Activated T-cell treated with anti-CD3 and anti-CD28 coated beads for 1 hour (primary cell): ENCODE data around the gene ZNF865.

Experiments used
- DNase-seq: peaks from one replicate; pipeline ENCODE4 v3.0.0-alpha.2; 2020; ENCODE audit warnings: low read depth

ZNF865 gene

DNA sequence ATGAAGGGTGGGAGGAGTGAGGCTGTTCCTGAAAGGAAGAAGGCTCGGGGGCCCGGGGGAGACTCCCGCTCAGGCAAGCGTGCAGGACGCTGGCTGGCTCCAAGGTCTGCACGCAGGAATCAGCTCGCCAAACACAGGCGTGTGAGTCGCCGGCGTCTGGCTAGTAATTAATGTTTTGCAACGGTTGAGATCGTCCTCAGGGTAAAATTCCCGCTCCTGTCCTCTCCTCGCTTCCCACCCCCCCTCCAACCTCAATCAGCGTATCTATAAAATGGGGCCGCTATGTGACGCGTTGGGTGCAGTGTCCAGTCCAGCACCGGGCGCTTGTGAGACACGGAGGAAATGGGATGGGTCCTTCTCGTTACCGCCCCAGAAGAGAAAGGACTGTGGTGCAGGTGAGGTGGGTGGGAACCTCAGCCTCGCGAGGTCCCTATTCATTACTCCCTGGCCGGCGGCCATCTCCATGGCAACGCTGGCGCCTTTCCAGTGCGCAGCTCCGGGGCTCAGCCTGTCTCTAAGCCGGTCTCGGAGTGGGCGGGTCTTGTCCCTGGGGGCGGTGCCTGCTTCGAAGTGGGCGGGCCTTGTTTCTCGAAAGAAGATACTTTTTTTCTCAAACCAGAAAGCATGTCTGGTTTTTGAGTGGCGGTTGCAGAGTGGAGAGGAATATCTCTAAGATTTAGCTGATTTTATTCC is 18.3 kb upstream of the ZNF865 start:
- peak; percentile 85 for DNase-seq

DNA sequence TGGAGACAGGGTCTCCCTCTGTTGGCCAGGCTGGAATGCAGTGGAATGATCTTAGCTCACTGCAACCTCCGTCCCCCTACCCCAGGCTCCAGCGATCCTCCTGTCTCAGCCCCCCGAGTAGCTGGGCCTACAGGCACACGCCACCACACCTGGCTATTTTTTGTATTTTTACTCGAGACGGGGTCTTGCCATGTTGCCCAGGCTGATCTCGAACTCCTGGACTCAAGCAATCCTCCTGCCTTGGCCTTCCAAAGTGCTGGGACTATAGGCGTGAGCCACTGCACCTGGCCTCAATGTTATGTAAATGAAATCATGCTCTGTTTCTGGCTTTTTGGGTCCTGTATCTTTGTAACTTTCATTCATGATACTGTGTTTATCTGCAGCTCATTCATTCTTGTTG is 16.7 kb upstream of the ZNF865 start:
- no peak for DNase-seq

DNA sequence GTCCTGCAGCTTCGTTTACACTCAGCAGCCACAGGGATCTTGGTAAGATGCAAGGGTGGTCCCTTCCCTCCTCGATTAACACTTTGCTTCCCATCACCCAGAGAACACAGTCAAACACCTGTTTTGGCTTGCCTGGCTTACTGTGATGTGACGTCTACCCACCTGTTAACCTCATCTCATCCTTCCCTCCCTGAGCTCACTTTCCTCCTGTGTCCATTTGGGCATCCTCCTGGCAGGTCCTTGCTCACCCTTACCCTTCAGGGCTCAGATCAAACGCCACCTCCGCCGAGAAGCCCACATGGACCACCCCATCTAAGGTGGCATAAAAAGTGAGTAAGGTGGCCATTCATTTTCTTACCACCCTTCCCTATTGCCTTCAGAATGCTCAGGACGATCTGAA is 15.3 kb upstream of the ZNF865 start:
- no peak for DNase-seq

DNA sequence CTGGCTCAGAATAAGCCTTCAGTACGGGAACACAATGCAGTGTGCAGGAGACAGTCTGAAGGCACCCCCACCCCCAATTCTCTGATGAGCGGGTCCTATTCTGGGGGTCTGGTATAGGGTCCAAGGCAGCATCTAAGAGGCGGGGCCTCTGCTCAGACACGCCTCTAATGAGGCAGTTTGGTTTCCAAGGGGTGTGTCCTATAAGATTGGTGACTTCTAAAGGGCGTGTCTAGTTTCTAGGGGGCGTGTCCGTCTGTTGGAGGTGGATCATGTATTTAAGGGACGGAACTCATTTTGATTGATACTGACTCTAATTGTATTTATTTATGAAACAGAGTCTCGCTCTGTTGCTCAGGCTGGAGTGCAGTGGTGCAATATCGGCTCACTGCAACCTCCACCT is 14.8 kb upstream of the ZNF865 start:
- DNase-seq, result no peak

DNA sequence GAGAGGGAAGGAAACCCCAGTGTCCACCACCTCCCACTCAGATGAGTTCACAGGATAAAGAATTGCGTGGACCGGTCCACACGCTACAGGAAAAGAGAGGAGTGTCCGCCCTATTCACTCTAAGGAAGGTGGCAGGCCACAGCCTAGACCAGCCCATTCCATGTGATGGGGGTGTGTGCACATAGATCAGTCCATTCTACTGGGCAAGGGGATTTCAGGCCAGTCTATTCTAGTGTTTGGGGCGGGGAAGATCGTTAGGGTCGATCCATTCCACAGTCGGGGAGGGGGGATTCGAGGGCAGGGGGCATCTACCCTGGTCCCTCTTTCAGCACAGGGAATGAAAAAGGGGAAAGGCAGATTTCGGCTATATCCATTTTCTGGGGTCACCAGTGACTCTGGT is 13.9 kb upstream of the ZNF865 start:
- DNase-seq, result no peak

DNA sequence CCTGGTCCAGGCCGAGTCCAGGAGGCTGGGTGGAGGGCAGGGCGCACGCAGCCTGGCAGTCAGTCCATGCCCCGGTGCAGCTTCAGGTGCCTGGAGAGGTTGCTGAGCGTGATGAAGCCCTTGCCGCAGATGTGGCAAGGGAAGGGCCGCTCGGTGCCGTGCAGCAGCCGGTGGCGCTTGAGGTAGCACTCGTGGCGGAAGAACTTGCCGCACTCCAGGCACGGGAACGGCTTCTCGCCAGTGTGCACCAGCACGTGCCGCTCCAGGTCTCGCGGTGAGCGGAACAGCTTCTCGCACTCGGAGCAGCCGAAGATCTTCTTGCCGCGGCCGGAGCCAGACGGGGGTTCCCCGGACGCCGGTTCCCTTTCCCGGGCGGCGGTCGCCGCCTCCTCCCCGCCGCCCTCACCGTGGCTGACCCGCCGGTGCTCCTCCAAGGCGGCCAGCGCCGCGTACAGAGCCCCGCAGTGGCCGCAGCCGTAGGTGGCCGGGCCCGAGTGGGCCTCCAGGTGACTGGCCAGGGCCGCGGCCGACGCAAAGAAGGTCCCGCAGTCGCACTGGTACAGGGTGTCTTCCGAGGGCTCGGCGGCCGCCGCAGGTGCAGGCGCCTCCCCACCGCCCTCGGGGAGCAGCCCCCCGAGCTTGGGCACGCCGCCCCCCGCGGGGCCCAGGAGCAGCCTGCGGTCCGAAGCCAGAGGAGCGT is 12.9 kb upstream of the ZNF865 start:
- DNase-seq, result no peak

DNA sequence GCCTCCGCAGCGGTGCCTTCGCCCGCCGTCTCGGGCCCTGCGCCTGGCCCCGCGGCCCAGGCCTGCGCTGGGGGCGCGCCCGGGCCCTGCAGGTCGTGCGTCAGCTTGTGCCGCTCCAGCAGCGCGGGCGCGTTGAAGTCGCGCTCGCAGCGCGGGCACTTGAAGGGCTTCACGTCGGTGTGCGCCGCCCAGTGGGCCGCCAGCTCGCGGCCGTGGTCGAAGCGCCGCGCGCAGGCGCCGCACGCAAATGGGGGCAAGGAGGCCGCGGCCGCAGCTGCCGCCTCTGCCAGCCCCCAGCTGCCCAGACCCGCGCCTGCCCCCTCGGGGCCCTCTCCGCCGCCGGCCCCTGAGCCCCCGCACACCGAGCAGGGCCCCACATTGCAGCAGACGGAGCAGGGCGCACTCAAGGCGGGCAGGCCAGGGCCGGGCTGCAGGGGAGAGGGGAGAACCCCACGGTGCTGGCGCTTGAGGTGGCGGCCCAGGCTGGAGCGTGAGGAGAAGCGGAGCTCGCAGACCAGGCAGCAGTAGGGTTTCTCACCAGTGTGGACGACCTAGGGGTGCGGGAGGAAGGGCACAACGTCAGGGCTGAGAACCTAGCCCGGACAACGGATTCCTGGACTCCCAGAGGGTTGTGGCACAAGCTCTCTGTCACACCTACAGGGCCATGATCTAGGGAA is 12.2 kb upstream of the ZNF865 start:
- DNase-seq, result no peak

DNA sequence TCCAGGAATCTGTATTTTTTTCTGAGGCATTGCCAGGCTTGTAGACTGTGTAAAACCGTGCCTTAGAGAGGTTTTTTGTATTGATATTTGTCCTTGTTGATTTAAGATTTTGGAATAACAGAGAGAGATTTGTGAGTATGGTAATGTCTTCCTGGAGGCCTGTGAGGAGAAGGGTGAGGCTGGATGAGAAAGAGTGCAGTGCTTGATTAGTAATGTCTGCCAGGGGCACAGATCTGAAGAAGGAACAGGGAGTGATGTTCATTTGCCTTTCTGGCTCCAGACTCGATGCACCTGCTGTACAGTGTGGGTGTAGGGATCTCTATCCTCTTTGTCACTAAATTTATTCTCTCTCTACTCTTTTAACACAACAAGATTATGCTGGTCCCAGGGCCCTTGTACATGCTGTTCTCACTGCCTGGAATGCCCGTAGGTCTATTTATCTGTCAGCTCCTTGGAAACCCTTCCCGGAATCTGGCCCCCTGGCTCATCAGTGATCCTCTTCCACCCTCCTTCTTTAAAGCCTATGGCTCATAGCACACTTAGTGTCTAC is 10.4 kb upstream of the ZNF865 start:
- no peak for DNase-seq

DNA sequence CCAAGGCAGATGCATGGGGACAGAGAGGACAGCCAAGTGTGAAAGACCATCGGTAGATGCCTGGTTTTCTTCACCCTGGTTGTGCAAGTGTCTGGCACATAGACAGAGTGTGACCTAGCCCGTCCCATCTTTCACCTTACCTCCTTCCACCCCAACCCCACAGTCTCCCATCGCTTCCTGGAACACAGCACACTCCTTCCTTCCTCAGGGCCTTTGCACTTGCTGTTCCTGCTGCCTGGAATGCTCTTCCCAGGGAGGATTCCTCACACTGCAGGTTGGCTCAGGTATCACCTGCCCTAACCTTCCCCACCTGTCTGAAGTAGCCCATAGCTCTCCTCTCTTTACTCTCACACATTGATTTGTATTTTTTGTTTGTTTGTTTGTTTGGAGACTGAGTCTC is 9.1 kb upstream of the ZNF865 start:
- DNase-seq, result no peak

DNA sequence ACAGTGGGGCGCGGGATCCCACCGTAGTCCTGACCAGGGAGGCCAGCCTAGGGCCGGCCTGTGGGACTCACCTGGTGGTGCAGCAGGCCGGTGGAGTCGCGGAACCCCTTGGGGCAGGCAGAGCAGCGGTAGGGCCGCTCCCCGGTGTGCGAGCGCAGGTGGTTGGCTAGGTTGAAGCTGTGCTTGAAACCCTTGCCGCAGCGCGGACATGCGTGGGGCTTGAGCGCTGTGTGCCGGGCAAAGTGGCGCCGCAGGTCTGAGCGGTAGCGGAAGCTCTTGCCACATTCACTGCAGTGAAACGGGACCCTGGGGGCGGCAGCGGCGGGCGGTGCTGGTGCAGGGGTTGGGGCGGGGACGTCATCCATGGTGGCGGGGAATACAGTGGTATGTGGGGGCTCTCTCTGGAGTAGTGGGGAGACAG is 7.9 kb upstream of the ZNF865 start:
- DNase-seq, result no peak

DNA sequence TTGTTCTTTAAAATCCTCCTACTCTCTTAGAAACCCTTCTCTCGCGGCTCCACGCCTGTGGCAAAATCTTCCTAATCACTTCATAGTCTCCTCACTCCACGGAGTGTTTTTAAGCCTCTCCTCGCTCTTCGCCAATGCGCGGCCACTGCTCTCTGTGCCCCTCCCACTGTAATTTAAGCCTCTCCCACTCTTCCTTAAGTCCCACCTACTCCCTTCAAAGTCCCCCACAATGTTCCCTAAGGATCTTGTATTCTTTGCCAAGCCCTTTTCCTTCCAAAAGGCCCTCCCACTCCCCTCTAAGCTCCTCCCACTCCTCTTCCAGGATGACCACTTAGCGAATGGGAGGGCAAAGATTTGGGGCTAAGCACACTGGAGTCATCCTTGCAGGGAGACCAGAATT is 7.4 kb upstream of the ZNF865 start:
- no peak for DNase-seq

DNA sequence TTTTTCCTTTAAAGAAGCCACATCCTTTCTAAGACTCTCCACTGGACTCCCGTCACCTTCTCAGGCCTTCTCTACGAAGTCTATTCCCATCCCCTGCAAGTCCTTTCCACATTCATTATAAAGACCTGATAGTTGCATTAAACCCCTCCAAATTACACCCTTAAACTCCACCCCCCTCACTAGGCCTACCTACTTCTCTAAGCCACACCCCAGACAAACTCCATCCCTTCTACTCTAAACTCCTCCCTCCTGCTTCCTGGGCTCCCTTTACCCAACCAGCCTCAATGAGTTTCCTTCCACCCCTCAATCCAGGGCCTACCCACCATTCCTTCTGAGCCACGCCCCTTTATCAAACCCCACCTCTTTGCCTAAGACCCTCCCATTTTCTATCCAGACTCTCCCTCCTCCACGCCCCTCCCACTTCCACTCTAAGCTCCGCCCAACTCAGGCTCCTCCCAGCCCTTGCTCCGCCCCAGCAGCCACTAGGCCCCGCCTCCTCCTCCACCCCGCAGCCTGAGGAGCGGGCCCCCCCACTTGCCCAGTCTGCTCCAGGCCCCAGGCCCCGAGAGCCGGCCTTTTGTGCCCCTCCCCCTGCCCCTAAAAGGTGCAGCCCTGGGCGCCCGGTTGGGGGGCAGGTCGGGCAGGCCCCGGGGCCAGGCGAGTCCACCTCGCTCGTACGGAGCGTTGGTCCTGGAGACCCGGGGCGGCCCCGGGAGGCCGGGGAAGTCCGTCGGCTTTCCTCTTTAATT is 6.6 kb upstream of the ZNF865 start:
- DNase-seq, result peak; percentile 82

DNA sequence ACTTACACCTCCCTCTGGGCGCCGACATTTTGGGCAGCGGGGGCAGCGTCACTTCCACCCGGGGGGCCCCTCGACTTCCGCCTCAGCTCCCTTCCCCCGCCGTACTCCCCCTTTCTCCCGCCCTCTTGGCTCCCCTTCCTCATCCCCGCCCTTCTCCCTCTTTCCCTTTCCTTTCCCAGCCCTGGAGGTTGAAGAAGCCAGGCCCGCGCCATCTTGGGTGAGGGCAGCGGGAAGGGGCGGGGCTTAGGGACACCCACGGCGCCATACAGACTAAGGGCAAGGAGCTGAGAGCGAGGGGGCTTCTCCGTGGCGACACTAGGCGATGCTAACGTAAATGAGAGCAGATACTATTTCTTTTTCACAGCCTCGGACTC is 6.0 kb upstream of the ZNF865 start, which contains the start of gene FIZ1:
Gene FIZ1 (minus strand): TSS at position 50 of the 374 bp plus-strand sequence. CDS start 1,652 bp downstream, outside the sequence.
- DNase-seq, result peak; percentile 92

DNA sequence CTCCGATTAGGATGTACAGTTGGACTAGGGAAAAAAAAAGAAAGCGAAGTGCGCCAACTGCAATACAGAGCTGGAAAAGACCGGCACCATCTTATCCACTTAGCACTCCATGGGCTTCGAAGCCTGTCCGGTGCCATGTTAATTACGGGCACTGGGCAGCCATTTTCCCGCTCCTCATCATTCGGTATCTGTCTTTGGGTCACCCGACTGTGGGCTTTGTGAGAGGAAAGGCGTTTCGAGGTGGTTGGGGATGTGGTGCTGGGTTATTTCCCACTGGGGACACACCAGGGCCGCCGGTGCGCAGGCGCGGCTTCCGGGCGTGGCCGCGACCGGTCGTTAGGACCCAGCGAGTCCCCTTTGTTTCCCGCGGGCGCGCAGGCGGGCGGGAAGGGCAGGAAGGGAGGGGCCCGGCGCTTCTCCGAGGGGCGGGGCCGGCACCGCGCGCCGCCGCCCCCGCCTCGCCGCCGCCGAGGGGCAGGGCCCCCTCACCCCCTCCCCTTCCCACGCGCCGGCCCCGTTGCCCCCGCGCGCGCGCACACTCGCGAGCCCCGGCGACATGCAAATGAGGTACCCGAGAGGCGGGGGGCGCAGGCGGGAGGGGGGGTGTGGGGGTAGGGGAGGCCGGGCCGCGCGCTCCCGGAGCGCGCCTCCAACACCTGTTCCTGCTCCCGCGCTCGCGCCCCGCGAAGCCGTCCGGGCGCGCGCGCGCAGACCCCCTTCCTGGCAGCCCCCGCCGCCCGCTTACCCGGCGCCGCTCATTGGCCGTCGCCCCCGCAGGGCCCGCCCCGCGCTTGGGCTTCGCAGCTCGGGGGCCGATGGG is 5.4 kb upstream of the ZNF865 start, which contains the start of gene ZNF524:
Gene ZNF524 (plus strand): TSS at position 447 of the 820 bp plus-strand sequence. CDS start 1,825 bp downstream, outside the sequence.
- DNase-seq, result peak; percentile 71

DNA sequence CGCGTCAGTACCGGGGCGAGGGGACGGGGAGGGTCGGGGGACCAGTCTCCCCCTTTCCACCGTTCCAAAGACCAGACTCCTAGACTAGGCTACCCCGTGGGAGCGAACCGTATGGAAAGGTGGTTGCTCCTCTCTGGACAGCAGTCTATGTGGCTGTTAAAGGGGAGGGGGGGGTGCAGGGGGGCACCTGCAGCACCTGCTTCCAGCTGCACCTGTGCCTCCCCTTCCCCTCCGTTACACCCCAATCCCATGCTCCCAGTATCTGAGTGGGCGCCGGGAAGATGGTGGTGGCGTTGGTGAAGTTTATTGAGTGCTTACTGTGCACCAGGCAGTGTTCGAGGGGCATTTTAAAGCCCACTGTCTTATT is 4.8 kb upstream of the ZNF865 start:
- DNase-seq, result no peak

DNA sequence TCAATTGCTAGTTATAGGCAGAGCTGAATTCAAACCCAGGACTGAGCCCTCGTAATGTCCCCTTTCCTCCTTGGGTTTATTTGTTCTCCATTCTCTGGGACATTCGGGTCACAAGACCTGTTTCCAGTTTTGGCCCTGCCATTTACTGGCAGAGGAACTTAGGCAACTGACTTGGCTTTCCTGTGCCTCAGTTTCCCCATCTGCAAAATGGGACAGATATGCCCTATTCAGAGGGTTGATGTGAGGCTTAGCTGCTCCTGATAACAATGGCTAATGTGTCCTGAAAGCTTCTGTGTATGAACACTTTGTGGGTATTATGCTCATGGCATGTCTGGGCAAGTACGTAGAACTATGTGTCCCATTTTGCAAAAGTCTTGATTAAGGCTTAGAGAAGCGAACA is 4.4 kb upstream of the ZNF865 start:
- DNase-seq, result no peak

DNA sequence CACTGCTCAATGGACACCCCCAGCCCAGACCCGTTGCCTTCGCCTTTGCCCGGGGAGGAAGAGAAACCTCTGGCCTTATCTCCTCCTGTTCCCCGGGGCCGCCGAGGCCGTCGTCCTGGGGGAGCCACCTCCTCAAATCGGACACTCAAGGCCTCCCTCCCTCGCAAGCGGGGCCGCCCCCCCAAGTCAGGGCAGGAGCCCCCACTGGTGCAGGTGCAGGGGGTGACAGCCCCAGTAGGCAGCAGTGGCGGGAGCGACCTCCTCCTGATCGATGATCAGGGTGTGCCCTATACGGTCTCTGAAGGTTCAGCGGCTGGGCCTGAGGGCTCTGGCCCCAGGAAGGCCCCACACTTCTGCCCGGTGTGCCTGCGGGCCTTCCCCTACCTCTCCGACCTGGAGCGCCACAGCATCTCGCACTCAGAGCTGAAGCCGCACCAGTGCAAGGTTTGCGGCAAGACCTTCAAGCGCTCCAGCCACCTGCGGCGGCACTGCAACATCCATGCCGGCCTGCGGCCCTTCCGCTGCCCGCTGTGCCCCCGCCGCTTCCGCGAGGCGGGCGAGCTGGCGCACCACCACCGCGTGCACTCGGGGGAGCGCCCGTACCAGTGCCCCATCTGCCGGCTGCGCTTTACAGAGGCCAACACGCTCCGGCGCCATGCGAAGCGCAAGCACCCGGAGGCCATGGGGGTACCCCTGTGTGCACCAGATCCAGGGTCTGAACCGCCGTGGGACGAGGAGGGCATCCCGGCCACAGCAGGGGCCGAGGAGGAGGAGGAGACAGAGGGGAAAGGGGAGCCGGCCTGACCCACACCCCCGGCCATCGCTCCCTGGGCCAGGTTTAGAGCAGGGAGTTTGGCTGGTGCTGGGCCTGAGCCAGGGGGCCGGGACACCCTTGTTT is 3.1 kb upstream of the ZNF865 start:
- DNase-seq, result no peak

DNA sequence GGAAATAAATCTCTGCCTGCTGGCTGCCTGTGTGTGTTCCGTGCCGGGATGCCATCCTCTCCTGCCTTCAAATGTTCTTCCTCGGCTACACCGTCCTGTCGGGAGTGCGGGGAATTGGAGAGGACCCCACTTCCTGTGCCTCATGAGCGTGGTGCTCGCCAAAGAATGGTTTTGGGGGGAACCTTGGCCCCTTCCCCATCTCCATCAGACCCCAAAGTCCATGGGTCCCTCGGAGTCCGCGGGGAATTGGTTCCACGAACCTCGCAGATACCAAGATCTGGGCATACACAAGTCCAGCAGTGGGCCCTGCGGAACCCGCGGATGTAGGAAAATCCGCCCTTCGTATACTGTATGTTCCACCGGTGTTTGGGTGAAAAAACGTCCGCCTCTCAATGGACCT is 2.3 kb upstream of the ZNF865 start:
- DNase-seq, result no peak

DNA sequence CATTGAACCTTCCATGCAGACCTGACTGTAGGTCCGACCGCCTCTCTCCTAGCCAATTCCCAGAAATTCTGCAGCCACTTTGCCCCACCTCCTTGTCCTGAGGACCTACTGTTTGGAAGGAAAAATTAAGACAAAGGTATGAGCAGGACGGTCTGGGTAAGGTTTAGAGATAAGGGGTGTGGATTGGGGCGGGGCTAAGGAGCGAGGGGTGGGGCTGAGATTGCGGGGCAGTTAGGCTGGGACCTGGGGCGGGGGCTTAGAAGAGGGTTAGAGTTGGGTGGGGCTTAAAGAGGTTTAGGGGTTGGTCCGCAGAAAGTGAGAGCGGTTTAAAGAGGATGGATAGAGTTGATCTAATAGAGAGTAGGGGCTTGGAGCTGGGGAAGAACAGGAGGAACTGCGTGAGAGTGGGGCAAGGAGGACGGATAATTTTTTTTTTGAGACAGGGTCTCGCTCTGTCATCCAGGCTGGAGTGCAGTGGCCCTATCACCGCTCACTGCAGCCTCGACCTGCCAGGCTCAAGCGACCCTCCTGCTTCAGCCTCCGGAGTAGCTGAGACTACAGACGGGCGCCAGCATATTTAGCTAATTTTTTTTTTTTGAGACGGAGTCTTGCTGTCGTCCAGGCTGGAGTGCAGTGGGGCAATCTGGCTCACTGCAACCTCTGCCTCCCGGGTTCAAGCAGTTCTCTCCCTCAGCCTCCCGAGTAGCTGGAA is 1.7 kb upstream of the ZNF865 start:
- no peak for DNase-seq
